HCT116 (cell line): ENCODE data around the gene ANO3. TPM values are rescaled to one million over a fixed set of nuclear protein-coding genes. Genes with fewer than 3 reads are reported as not detected.

ENCODE experiments used
- ATAC-seq: fragments of 200-7000 bp; cut with Tn5 transposase; 2 replicates; pipeline ENCODE4 v1.9.1; 2020; ENCODE audit warnings: mild to moderate bottlenecking, moderate library complexity
- BruUV-seq: library from RNA; stranded (reverse); fragments of 400-500 nt; replicated peaks from 2 replicates; lab custom pipeline; 2021; lab: Mats Ljungman, UMichigan
- CTCF ChIA-PET: fragments of 300-600 bp; sonication (Branson Sonifier 250); formaldehyde crosslinking; loops from one replicate; lab custom pipeline; 2021; ENCODE audit warnings: antibody characterized with exemption; lab: Charles Lee
- POLR2A ChIA-PET: fragments of 300-600, 350-600 bp; sonication (Branson Sonifier 250); formaldehyde crosslinking; loops from one replicate; lab custom pipeline; 2021; ENCODE audit warnings: antibody characterized with exemption; lab: Charles Lee
- RAD21 ChIA-PET, 2 experiments: fragments of 300-600 bp; sonication (Branson Sonifier 250); formaldehyde crosslinking; loops; one replicate each; lab custom pipeline; 2023; ENCODE audit warnings: low total read pairs in 2 of 2; ENCODE audit not compliant: uncharacterized antibody in 2 of 2, unreplicated experiment in 2 of 2, low non-redundant PET in 1 of 2; lab: Charles Lee
- DNase-seq: peaks from one replicate; pipeline ENCODE4 v3.0.0-alpha.2; 2010; ENCODE audit warnings: low read depth, low spot score
- H2AFZ ChIP-seq: fragments of 200-600 bp; shearing (Covaris generic), sonication (generic); 2 replicates; pipeline ENCODE4 v1.6.1; 2017; ENCODE audit warnings: low read depth, mixed run types, mixed read lengths, antibody characterized with exemption, low read length; ENCODE audit not compliant: poor library complexity, severe bottlenecking
- H3K27ac ChIP-seq: 2 replicates; pipeline ENCODE4 v1.5.1; 2012; ENCODE audit warnings: low read depth, low read length
- H3K27me3 ChIP-seq: fragments of 200-600 bp; sonication (generic); 2 replicates; pipeline ENCODE4 v1.6.1; 2016; ENCODE audit warnings: mixed run types, low read length, mixed read lengths; ENCODE audit not compliant: insufficient read depth
- H3K36me3 ChIP-seq, 2 experiments: fragments of 200-500 bp in 1 of 2; fragments of 200-600 bp in 1 of 2; sonication (Bioruptor generic) in 1 of 2; sonication (generic) in 1 of 2; 2 replicates each; pipeline versions ENCODE4 v1.5.1 to v1.6.1; 2014 to 2016; ENCODE audit warnings: low read length in 2 of 2, inconsistent platforms in 1 of 2, mixed read lengths in 1 of 2, mixed run types in 1 of 2; ENCODE audit not compliant: insufficient read depth in 2 of 2, control insufficient read depth in 1 of 2
- H3K4me1 ChIP-seq, 2 experiments: fragments of 200-600 bp in 1 of 2; sonication (generic) in 1 of 2; 2 replicates each; pipeline versions ENCODE4 v1.5.1 to v1.6.1; 2012 to 2017; ENCODE audit warnings: low read length in 2 of 2, inconsistent platforms in 1 of 2, mild to moderate bottlenecking in 1 of 2, mixed read lengths in 1 of 2, mixed run types in 1 of 2, moderate library complexity in 1 of 2; ENCODE audit not compliant: insufficient read depth in 2 of 2, control insufficient read depth in 1 of 2
- H3K4me2 ChIP-seq: fragments of 200-600 bp; sonication (generic); 2 replicates; pipeline ENCODE4 v1.6.1; 2017; ENCODE audit warnings: mixed run types, low read length, mixed read lengths
- H3K4me3 ChIP-seq, 2 experiments: fragments of 200-600 bp in 1 of 2; sonication (generic) in 1 of 2; replicated peaks in 1 of 2; 2 replicates each; pipeline ENCODE4 v1.5.1; 2011 to 2016; ENCODE audit warnings: low read length in 2 of 2, control low read depth in 1 of 2, low read depth in 1 of 2, mild to moderate bottlenecking in 1 of 2, mixed read lengths in 1 of 2, mixed run types in 1 of 2
- H3K79me2 ChIP-seq: fragments of 200-600 bp; sonication (generic); 2 replicates; pipeline ENCODE4 v1.6.1; 2017; ENCODE audit warnings: mild to moderate bottlenecking, mixed run types, low read length, moderate library complexity, mixed read lengths; ENCODE audit not compliant: insufficient read depth
- H3K9ac ChIP-seq: fragments of 200-600 bp; sonication (generic); 2 replicates; pipeline ENCODE4 v1.6.1; 2016; ENCODE audit warnings: low read length, mixed read lengths
- H3K9me2 ChIP-seq: fragments of 200-600 bp; sonication (generic), shearing (Covaris generic); 2 replicates; pipeline ENCODE4 v1.6.1; 2017; ENCODE audit warnings: mixed run types, mild to moderate bottlenecking, moderate library complexity; ENCODE audit not compliant: insufficient read depth
- H3K9me3 ChIP-seq, 2 experiments: fragments of 200-500 bp in 1 of 2; fragments of 200-600 bp in 1 of 2; sonication (Bioruptor generic) in 1 of 2; sonication (generic) in 1 of 2; 2 replicates each; pipeline ENCODE4 v1.6.1; 2014 to 2017; ENCODE audit warnings: low read length in 2 of 2, mixed read lengths in 2 of 2, inconsistent platforms in 1 of 2, low read depth in 1 of 2, mild to moderate bottlenecking in 1 of 2, mixed run types in 1 of 2, moderate library complexity in 1 of 2; ENCODE audit not compliant: control insufficient read depth in 1 of 2, insufficient read depth in 1 of 2
- H4K20me1 ChIP-seq: fragments of 200-600 bp; sonication (generic), shearing (Covaris generic); 2 replicates; pipeline ENCODE4 v1.6.1; 2017; ENCODE audit warnings: mixed run types, mild to moderate bottlenecking, moderate library complexity; ENCODE audit not compliant: insufficient read depth
- ATF3 ChIP-seq: IDR thresholded peaks from 2 replicates; pipeline ENCODE4 v1.6.1; 2012
- CBX3 ChIP-seq: IDR thresholded peaks from 2 replicates; pipeline ENCODE4 v1.6.1; 2012; ENCODE audit warnings: low read depth
- EZH2 ChIP-seq: fragments of 200-600 bp; sonication (generic); IDR thresholded peaks from 2 replicates; pipeline ENCODE4 v1.6.1; 2017; ENCODE audit warnings: antibody characterized with exemption, mixed run types
- FOSL1 ChIP-seq: IDR thresholded peaks from 2 replicates; pipeline ENCODE4 v1.6.1; 2012; ENCODE audit warnings: low read depth
- JUND ChIP-seq: IDR thresholded peaks from 2 replicates; pipeline ENCODE4 v1.6.1; 2012
- MAX ChIP-seq: IDR thresholded peaks from 2 replicates; pipeline ENCODE4 v1.6.1; 2012
- RAD21 ChIP-seq: IDR thresholded peaks from 2 replicates; pipeline ENCODE4 v1.6.1; 2012; ENCODE audit warnings: low read depth, mild to moderate bottlenecking
- REST ChIP-seq: IDR thresholded peaks from 2 replicates; pipeline ENCODE4 v1.6.1; 2012; ENCODE audit warnings: low read depth
- SIN3A ChIP-seq: IDR thresholded peaks from 2 replicates; pipeline ENCODE4 v1.6.1; 2012; ENCODE audit warnings: low read depth
- TCF7L2 ChIP-seq: IDR thresholded peaks from 2 replicates; pipeline ENCODE4 v1.7.0; 2011; ENCODE audit warnings: borderline replicate concordance, inconsistent platforms; ENCODE audit not compliant: insufficient read depth, insufficient read length; ENCODE audit errors: extremely low read depth
- ZBTB33 ChIP-seq: IDR thresholded peaks from 2 replicates; pipeline ENCODE4 v1.6.1; 2011; ENCODE audit warnings: mild to moderate bottlenecking, low read length, moderate library complexity; ENCODE audit not compliant: insufficient replicate concordance; ENCODE audit errors: extremely low read depth
- ZFX ChIP-seq: fragments of 450-650 bp; IDR thresholded peaks from 2 replicates; pipeline ENCODE4 v1.6.1; 2017
- ZNF274 ChIP-seq: fragments of 200-500 bp; sonication (Bioruptor generic); IDR thresholded peaks from 2 replicates; pipeline ENCODE4 v1.6.1; 2014; ENCODE audit warnings: mild to moderate bottlenecking, low read depth, low read length, inconsistent platforms
- intact Hi-C: fragments of 100-400 bp; cut with micrococcal nuclease; formaldehyde crosslinking; loops from 2 replicates; pipeline ENCODE4 v1.10.0; 2022
- total RNA-seq: library from RNA; stranded (reverse); gene quantifications from one replicate; pipeline ENCODE4 v1.2.1, GENCODE V29; 2021; ENCODE audit not compliant: unreplicated experiment

The ANO3 gene
- total RNA-seq, 1 experiment from 2014 or later: not detected

- no peak for TF ChIP-seq ZNF274
- TF ChIP-seq REST: no peak
- TF ChIP-seq FOSL1: no peak
- no peak for TF ChIP-seq SIN3A
- TF ChIP-seq RAD21: no peak
- no peak for TF ChIP-seq ZBTB33
- TF ChIP-seq EZH2: no peak
- TF ChIP-seq MAX: no peak
- TF ChIP-seq ZFX: no peak
- no peak for TF ChIP-seq ATF3
- no peak for TF ChIP-seq TCF7L2
- no peak for TF ChIP-seq JUND
- TF ChIP-seq CBX3: no peak
- TF ChIP-seq, all 23 proteins: peak for 0
- Histone ChIP-seq H3K4me1 (no peaks in the 10 kb centered on the region), H3K9me2 (no peaks in the 10 kb centered on the region), H3K79me2 (no peaks in the 10 kb centered on the region), H3K27ac (no peak overlapping the region), H4K20me1 (no peaks in the 10 kb centered on the region), H3K4me3 (no peak overlapping the region), H3K4me2 (no peak overlapping the region), H3K36me3 (no peaks in the 10 kb centered on the region), H3K9me3 (peaks cover 0 to 11% of the 10 kb centered on the region in 2 experiments; a peak in 1 of 4 replicates), H3K9ac (no peak overlapping the region), H3K27me3 (no peaks in the 10 kb centered on the region), H2AFZ (no peak overlapping the region)
- CTCF ChIA-PET: no interaction called here
- RAD21 ChIA-PET: no interaction called here
- ATAC-seq (no peak), DNase-seq (no peak)
- BruUV-seq: no TSS peak
- intact Hi-C loops: no loop called here
- POLR2A ChIA-PET: no interaction called here
Observed at GRCh38 chr11:26607725-26608506, 276.0 kb downstream of the ANO3 start.
